ENCODE data around the gene RXRA.

DNA sequence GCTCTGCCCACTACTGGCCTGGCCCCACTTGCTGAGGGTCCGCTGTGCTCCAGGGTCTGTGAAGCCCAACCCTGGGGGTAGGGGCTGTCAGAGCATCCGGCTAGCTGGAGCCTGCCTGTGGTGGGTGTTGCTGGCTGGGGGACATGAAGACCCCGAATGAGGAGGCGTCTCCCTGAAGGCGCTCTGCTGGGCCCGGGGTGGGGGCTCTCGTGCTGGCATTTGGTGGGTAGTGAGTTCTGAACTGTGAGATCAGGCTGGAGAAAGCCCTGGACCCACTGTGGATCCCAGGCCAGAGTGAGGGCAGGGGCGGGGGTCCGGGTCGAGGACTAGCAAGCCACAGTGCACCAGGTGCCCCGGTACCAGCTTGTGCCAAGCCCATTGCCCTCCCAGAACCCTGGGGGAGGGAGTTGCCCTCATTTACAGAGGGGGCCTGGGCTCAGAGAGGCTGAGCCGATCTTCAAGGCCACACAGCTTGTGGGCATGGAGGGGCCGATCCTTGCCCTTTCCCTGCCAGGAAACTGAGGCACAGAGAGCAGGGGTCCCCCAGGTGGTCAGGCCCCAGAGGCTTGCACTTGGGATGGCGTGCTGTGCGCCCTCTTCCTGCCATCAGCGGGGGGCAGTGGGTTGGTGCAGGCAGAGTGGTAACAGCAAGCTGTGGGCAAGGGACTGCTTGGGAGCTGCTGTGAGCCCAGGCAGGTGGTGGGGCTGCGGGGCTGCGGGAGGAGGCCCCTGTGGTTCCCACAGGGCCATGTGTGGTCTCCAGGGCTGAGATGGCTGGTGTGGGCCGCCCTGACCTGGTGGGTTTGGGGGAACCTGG lies 15.9 kb downstream of the RXRA start:
- TF ChIP-seq, protein P1, sequence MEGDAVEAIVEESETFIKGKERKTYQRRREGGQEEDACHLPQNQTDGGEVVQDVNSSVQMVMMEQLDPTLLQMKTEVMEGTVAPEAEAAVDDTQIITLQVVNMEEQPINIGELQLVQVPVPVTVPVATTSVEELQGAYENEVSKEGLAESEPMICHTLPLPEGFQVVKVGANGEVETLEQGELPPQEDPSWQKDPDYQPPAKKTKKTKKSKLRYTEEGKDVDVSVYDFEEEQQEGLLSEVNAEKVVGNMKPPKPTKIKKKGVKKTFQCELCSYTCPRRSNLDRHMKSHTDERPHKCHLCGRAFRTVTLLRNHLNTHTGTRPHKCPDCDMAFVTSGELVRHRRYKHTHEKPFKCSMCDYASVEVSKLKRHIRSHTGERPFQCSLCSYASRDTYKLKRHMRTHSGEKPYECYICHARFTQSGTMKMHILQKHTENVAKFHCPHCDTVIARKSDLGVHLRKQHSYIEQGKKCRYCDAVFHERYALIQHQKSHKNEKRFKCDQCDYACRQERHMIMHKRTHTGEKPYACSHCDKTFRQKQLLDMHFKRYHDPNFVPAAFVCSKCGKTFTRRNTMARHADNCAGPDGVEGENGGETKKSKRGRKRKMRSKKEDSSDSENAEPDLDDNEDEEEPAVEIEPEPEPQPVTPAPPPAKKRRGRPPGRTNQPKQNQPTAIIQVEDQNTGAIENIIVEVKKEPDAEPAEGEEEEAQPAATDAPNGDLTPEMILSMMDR (IDR thresholded peaks at IDR 0.05) = no peak
- TF ChIP-seq EP300 (IDR thresholded peaks at IDR 0.05) = no peak
